HG03060 (cell line): ENCODE data around the gene KCTD8.

Source experiments
- ATAC-seq: cut with Tn5 transposase; IDR thresholded peaks from one replicate; pipeline ENCODE4 v1.9.1; 2021; ENCODE audit warnings: low read depth, moderate number of reproducible peaks; ENCODE audit not compliant: unreplicated experiment

KCTD8 gene

GRCh38 chr4:44448521-44449461 lies at the start of gene KCTD8:
KCTD8 (minus strand) TSS chr4:44448809.
- ATAC-seq = peak; percentile 94

- no peak for ATAC-seq
Measured at GRCh38 chr4:44494810-44495701, 46.4 kb upstream of the KCTD8 start.

GRCh38 chr4:44493924-44494323 lies 45.3 kb upstream of the KCTD8 start:
- ATAC-seq = no peak

GRCh38 chr4:44487341-44487740 lies 38.7 kb upstream of the KCTD8 start:
- ATAC-seq = no peak

GRCh38 chr4:44479731-44480130 lies 31.1 kb upstream of the KCTD8 start:
- no peak for ATAC-seq

- ATAC-seq = no peak
Measured at GRCh38 chr4:44462259-44462658, 13.7 kb upstream of the KCTD8 start.

GRCh38 chr4:44447563-44448504 lies 775 bp downstream of the KCTD8 start:
- ATAC-seq = no peak

- ATAC-seq = no peak
Measured at GRCh38 chr4:44446801-44447562, 1.6 kb downstream of the KCTD8 start.

- ATAC-seq = no peak
Measured at GRCh38 chr4:44446191-44446590, 2.4 kb downstream of the KCTD8 start.

GRCh38 chr4:44438687-44439086 lies 9.9 kb downstream of the KCTD8 start:
- ATAC-seq = no peak

- ATAC-seq = no peak
Measured at GRCh38 chr4:44434247-44434646, 14.4 kb downstream of the KCTD8 start.

GRCh38 chr4:44425614-44426208 lies 22.9 kb downstream of the KCTD8 start:
- no peak for ATAC-seq

GRCh38 chr4:44422912-44423311 lies 25.7 kb downstream of the KCTD8 start:
- ATAC-seq = no peak

- ATAC-seq = no peak
Measured at GRCh38 chr4:44421330-44422065, 27.1 kb downstream of the KCTD8 start.

- no peak for ATAC-seq
Measured at GRCh38 chr4:44415251-44415650, 33.4 kb downstream of the KCTD8 start.

- ATAC-seq = no peak
Measured at GRCh38 chr4:44368413-44369167, 80.0 kb downstream of the KCTD8 start.

- ATAC-seq = no peak
Measured at GRCh38 chr4:44354172-44354571, 94.4 kb downstream of the KCTD8 start.

GRCh38 chr4:44351069-44351468 lies 97.5 kb downstream of the KCTD8 start:
- no peak for ATAC-seq
